IPS-18c (cell line): ENCODE measurements around the gene GRM2.
"Not testable (repeated sequence)": the region's sequence is repeated elsewhere in the genome, so short reads cannot be mapped to it uniquely, and the experiment has no call there.

Experiments
- H3K4me3 ChIP-seq: 2 replicates; pipeline ENCODE4 v1.7.0; 2013; ENCODE audit warnings: low read depth, mild to moderate bottlenecking, low read length, moderate library complexity; ENCODE audit not compliant: insufficient read depth
- H3K9me3 ChIP-seq: one replicate; pipeline ENCODE4 v1.6.1; 2013; ENCODE audit warnings: mild to moderate bottlenecking, low read length, moderate library complexity; ENCODE audit not compliant: control insufficient read depth, insufficient read depth

GRM2 gene

GRCh38 chr3:51735950-51736349, 29.1 kb downstream of the GRM2 start:
- H3K4me3 ChIP-seq: no peak overlapping the region
- no peaks in the 10 kb centered on the region for H3K9me3 ChIP-seq

- Histone ChIP-seq H3K9me3 (no peaks in the 10 kb centered on the region), H3K4me3 (no peak overlapping the region)
Observed at GRCh38 chr3:51739110-51739509, 32.2 kb downstream of the GRM2 start.

- H3K4me3 ChIP-seq, H3K9me3 ChIP-seq: not testable (repeated sequence)
Observed at GRCh38 chr3:51742320-51742719, 35.5 kb downstream of the GRM2 start.

- H3K4me3 ChIP-seq, H3K9me3 ChIP-seq: not testable (repeated sequence)
Observed at GRCh38 chr3:51742978-51743377, 36.1 kb downstream of the GRM2 start.

GRCh38 chr3:51747840-51748239, 41.0 kb downstream of the GRM2 start:
- Histone ChIP-seq H3K9me3 (no peaks in the 10 kb centered on the region), H3K4me3 (no peak overlapping the region)

- Histone ChIP-seq H3K4me3 (no peak overlapping the region), H3K9me3 (no peaks in the 10 kb centered on the region)
Observed at GRCh38 chr3:51748327-51748726, 41.5 kb downstream of the GRM2 start.

GRCh38 chr3:51750878-51751277, 44.0 kb downstream of the GRM2 start:
- H3K4me3 ChIP-seq: no peak overlapping the region
- no peaks in the 10 kb centered on the region for H3K9me3 ChIP-seq

GRCh38 chr3:51751287-51751686, 44.4 kb downstream of the GRM2 start:
- no peak overlapping the region for H3K4me3 ChIP-seq
- no peaks in the 10 kb centered on the region for H3K9me3 ChIP-seq

- not testable (repeated sequence) for H3K9me3 ChIP-seq, H3K4me3 ChIP-seq
Observed at GRCh38 chr3:51753763-51754750, 47.2 kb downstream of the GRM2 start.

GRCh38 chr3:51759203-51759602, 52.3 kb downstream of the GRM2 start:
- Histone ChIP-seq H3K9me3 (peaks cover 2% of the 10 kb centered on the region), H3K4me3 (no peak overlapping the region)
